Measurements from ENCODE around the gene LRRC56. TPM values are rescaled to one million over a fixed set of nuclear protein-coding genes. Genes with fewer than 3 reads are reported as not detected.
A peak's percentile ranks its signal among the peaks of the same experiment; 100 is the strongest.

Gene LRRC56
- total RNA-seq, 3 donors from 2014 or later, result 0.16 to 1.6 (median 1.3) TPM

GRCh38 chr11:502288-503178, 34.8 kb upstream of the LRRC56 start:
- Histone ChIP-seq H3K27me3 (no peaks in the 10 kb centered on the region), H3K4me1 (peaks cover 9 to 15% of the 10 kb centered on the region in 2 donors), H3K27ac (peak overlapping the region in 1 of 2 donors; percentile 74), H3K36me3 (peaks cover 23% of the 10 kb centered on the region), H3K9me3 (no peaks in the 10 kb centered on the region), H3K4me3 (peak overlapping the region in 2 of 3 donors; percentile 60 to 88)
- intact Hi-C loops (cut with DNase I; ENCODE audit: low total_unique reads), result no loop called here
- no peak for DNase-seq (ENCODE audit: low spot score in 2 of 2)
- TF ChIP-seq POLR2AphosphoS5 (IDR thresholded peaks at IDR 0.05) (no peak), CTCF (IDR thresholded peaks at IDR 0.05) (no peak), POLR2A (IDR thresholded peaks at IDR 0.05) (no peak)

- H3K9me3 ChIP-seq, result no peaks in the 10 kb centered on the region
- peaks cover 23% of the 10 kb centered on the region for H3K36me3 ChIP-seq
- TF ChIP-seq POLR2AphosphoS5 (IDR thresholded peaks at IDR 0.05), result no peak
- no peak for TF ChIP-seq CTCF (IDR thresholded peaks at IDR 0.05)
- no peak for TF ChIP-seq POLR2A (IDR thresholded peaks at IDR 0.05)
- peaks cover 9 to 15% of the 10 kb centered on the region in 2 donors for H3K4me1 ChIP-seq
- H3K27ac ChIP-seq, result peak overlapping the region; percentile 63 to 74
- H3K27me3 ChIP-seq, result no peaks in the 10 kb centered on the region
- no peak for DNase-seq (ENCODE audit: low spot score in 2 of 2)
- intact Hi-C loops (cut with DNase I; ENCODE audit: low total_unique reads), result no loop called here
- peak overlapping the region; percentile 55 to 88 (median 60) for H3K4me3 ChIP-seq
These were observed 33.9 kb upstream of the LRRC56 start for GRCh38 chr11:503179-503981.

GRCh38 chr11:504053-504993, 33.0 kb upstream of the LRRC56 start:
- Histone ChIP-seq H3K4me1 (peaks cover 9 to 15% of the 10 kb centered on the region in 2 donors), H3K36me3 (peaks cover 14% of the 10 kb centered on the region), H3K9me3 (no peaks in the 10 kb centered on the region), H3K4me3 (peak overlapping the region; percentile 55 to 88 (median 60)), H3K27ac (peak overlapping the region; percentile 63 to 74), H3K27me3 (no peaks in the 10 kb centered on the region)
- intact Hi-C loops (cut with DNase I; ENCODE audit: low total_unique reads), result no loop called here
- no peak for DNase-seq (ENCODE audit: low spot score in 2 of 2)
- no peak for TF ChIP-seq POLR2A (IDR thresholded peaks at IDR 0.05)
- TF ChIP-seq CTCF (IDR thresholded peaks at IDR 0.05), result no peak
- no peak for TF ChIP-seq POLR2AphosphoS5 (IDR thresholded peaks at IDR 0.05)

- intact Hi-C loops (cut with DNase I; ENCODE audit: low total_unique reads), result no loop called here
- Histone ChIP-seq H3K4me1 (peaks cover 9 to 15% of the 10 kb centered on the region in 2 donors), H3K27me3 (no peaks in the 10 kb centered on the region), H3K9me3 (no peaks in the 10 kb centered on the region), H3K4me3 (peak overlapping the region; percentile 55 to 88 (median 60)), H3K36me3 (peaks cover 8% of the 10 kb centered on the region), H3K27ac (peak overlapping the region; percentile 74 to 99)
- no peak for TF ChIP-seq POLR2AphosphoS5 (IDR thresholded peaks at IDR 0.05)
- TF ChIP-seq CTCF (IDR thresholded peaks at IDR 0.05), result no peak
- no peak for TF ChIP-seq POLR2A (IDR thresholded peaks at IDR 0.05)
- DNase-seq (ENCODE audit: low spot score in 2 of 2), result no peak
These were observed 32.4 kb upstream of the LRRC56 start for GRCh38 chr11:504994-505344.

All from breast epithelium (tissue), 4 donors.